ENCODE results near the gene TIMELESS. TPM values are rescaled to one million over a fixed set of nuclear protein-coding genes. Genes with fewer than 3 reads are reported as not detected.
A peak's percentile ranks its signal among the peaks of the same experiment; 100 is the strongest.

The TIMELESS gene
- total and polyA plus RNA-seq, 9 of the 15 experiments (the other 6 are each of a cell fraction or from before 2014, with no cell fraction given): 11.9 to 59.2 (median 35.8) TPM

DNA sequence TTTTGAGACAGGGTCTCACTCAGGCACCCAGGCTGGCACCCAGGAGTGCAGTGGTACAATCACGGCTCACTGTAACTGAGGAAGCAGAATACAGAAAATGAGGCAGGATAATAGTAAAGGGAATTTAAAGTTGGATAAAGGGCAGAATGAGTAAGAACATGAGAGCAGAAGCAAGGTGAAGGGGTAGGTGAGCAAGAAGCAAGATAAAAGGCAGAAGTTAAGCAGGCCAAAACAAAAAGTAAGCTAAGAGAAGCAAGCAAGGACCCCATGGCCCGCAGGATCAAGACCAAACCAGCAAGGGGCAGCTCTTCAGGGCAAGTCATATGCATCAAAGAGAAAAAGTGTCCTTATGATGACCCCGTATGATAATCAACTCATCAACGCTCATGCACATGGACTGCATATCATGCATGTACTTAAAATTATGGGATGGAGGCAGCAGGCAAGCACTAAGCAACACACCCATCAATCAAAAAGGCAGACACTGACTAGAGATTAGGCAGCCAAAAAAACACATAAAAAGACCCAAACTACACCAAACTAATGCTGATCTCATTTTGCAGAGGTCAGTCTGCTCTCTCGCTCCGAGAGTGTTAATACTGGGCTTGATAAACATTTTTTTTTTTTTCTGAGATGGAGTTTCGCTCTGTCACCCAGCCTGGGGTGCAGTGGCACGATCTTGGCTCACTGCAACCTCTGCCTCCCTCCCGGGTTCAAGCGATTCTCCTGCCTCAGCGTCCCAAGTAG, 11.6 kb downstream of the TIMELESS start (continued):
- TF ChIP-seq, protein P1, sequence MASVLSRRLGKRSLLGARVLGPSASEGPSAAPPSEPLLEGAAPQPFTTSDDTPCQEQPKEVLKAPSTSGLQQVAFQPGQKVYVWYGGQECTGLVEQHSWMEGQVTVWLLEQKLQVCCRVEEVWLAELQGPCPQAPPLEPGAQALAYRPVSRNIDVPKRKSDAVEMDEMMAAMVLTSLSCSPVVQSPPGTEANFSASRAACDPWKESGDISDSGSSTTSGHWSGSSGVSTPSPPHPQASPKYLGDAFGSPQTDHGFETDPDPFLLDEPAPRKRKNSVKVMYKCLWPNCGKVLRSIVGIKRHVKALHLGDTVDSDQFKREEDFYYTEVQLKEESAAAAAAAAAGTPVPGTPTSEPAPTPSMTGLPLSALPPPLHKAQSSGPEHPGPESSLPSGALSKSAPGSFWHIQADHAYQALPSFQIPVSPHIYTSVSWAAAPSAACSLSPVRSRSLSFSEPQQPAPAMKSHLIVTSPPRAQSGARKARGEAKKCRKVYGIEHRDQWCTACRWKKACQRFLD (CRISPR knock-in tag; IDR thresholded peaks at IDR 0.05): no peak
- TF ChIP-seq RAD21 (CRISPR knock-in tag; conservative IDR thresholded peaks at IDR 0.05 in 1 of 2, IDR thresholded peaks at IDR 0.05 in 1 of 2): peak in 1 of 2 experiments; percentile 22; a peak in 1 of 4 replicates
- no peak for TF ChIP-seq ZNF584 (CRISPR knock-in tag; IDR thresholded peaks at IDR 0.05; ENCODE audit: low read depth)
- TF ChIP-seq SAFB2 (IDR thresholded peaks at IDR 0.05; ENCODE audit: borderline replicate concordance, low read depth, low read length, severe bottlenecking): no peak
- no peak for TF ChIP-seq ZNF695 (CRISPR knock-in tag; IDR thresholded peaks at IDR 0.05)
- TF ChIP-seq SOX6 (IDR thresholded peaks at IDR 0.05): peak; percentile 56
- TF ChIP-seq RBBP5 (IDR thresholded peaks at IDR 0.05; ENCODE audit: borderline replicate concordance, insufficient read depth, low read length, poor library complexity, severe bottlenecking): peak; percentile 66
- TF ChIP-seq POU5F1 (IDR thresholded peaks at IDR 0.05; ENCODE audit: borderline replicate concordance, low read depth, low read length, partially characterized antibody): no peak
- TF ChIP-seq YBX1 (IDR thresholded peaks at IDR 0.05): no peak
- TF ChIP-seq POLR2AphosphoS5 (IDR thresholded peaks at IDR 0.05; ENCODE audit: control insufficient read depth, insufficient read depth, low read depth, low read length): peak; percentile 41; the same call in 1 of the 2 replicates
- TF ChIP-seq FUS (optimal IDR thresholded peaks at IDR 0.05; ENCODE audit: low read depth, low read length): no peak
- TF ChIP-seq RBM34 (IDR thresholded peaks at IDR 0.05; ENCODE audit: borderline replicate concordance, insufficient read depth, low read length): no peak
- peak; percentile 26; the same call in 1 of the 2 replicates for TF ChIP-seq CBFA2T2 (conservative IDR thresholded peaks at IDR 0.05)
- TF ChIP-seq LCOR (CRISPR knock-in tag; IDR thresholded peaks at IDR 0.05): peak; percentile 95
- TF ChIP-seq KDM1A (IDR thresholded peaks at IDR 0.05): peak; percentile 38 to 53; a peak in 2 of 4 replicates
- TF ChIP-seq, protein P2, sequence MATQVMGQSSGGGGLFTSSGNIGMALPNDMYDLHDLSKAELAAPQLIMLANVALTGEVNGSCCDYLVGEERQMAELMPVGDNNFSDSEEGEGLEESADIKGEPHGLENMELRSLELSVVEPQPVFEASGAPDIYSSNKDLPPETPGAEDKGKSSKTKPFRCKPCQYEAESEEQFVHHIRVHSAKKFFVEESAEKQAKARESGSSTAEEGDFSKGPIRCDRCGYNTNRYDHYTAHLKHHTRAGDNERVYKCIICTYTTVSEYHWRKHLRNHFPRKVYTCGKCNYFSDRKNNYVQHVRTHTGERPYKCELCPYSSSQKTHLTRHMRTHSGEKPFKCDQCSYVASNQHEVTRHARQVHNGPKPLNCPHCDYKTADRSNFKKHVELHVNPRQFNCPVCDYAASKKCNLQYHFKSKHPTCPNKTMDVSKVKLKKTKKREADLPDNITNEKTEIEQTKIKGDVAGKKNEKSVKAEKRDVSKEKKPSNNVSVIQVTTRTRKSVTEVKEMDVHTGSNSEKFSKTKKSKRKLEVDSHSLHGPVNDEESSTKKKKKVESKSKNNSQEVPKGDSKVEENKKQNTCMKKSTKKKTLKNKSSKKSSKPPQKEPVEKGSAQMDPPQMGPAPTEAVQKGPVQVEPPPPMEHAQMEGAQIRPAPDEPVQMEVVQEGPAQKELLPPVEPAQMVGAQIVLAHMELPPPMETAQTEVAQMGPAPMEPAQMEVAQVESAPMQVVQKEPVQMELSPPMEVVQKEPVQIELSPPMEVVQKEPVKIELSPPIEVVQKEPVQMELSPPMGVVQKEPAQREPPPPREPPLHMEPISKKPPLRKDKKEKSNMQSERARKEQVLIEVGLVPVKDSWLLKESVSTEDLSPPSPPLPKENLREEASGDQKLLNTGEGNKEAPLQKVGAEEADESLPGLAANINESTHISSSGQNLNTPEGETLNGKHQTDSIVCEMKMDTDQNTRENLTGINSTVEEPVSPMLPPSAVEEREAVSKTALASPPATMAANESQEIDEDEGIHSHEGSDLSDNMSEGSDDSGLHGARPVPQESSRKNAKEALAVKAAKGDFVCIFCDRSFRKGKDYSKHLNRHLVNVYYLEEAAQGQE (IDR thresholded peaks at IDR 0.05; ENCODE audit: borderline replicate concordance): peak; percentile 97
- TF ChIP-seq, protein P2 (CRISPR knock-in tag; IDR thresholded peaks at IDR 0.05; ENCODE audit: low read depth): no peak
- TF ChIP-seq KLF6 (CRISPR knock-in tag; IDR thresholded peaks at IDR 0.05; ENCODE audit: borderline replicate concordance): no peak
- TF ChIP-seq MTA2 (IDR thresholded peaks at IDR 0.05; ENCODE audit: low read depth): no peak
